ENCODE results near the gene TPRG1.

The TPRG1 gene

GRCh38 chr3:189233225-189233858 lies 61.6 kb downstream of the TPRG1 start:
- peak in 1 of 2 experiments; percentile 64 for DNase-seq

GRCh38 chr3:189235214-189235613 lies 63.4 kb downstream of the TPRG1 start:
- no peak for DNase-seq

GRCh38 chr3:189236352-189236751 lies 64.6 kb downstream of the TPRG1 start:
- DNase-seq = no peak

- no peak for DNase-seq
Measured at GRCh38 chr3:189237526-189237925, 65.8 kb downstream of the TPRG1 start.

- no peak for DNase-seq
Measured at GRCh38 chr3:189238071-189238470, 66.3 kb downstream of the TPRG1 start.

- DNase-seq = no peak
Measured at GRCh38 chr3:189239616-189240015, 67.8 kb downstream of the TPRG1 start.

GRCh38 chr3:189249987-189250386 lies 78.2 kb downstream of the TPRG1 start:
- DNase-seq = no peak

- no peak for DNase-seq
Measured at GRCh38 chr3:189258261-189258660, 86.5 kb downstream of the TPRG1 start.

- no peak for DNase-seq
Measured at GRCh38 chr3:189260556-189261493, 89.1 kb downstream of the TPRG1 start.

GRCh38 chr3:189262746-189263145 lies 91.0 kb downstream of the TPRG1 start:
- no peak for DNase-seq

GRCh38 chr3:189267981-189268613 lies 96.3 kb downstream of the TPRG1 start:
- DNase-seq = peak in 1 of 2 experiments; percentile 23

GRCh38 chr3:189269365-189269764 lies 97.6 kb downstream of the TPRG1 start:
- DNase-seq = no peak

- peak; percentile 41 to 80 for DNase-seq
Measured at GRCh38 chr3:189270248-189270832, 98.6 kb downstream of the TPRG1 start.

GRCh38 chr3:189272500-189273119 lies 100.8 kb downstream of the TPRG1 start:
- peak in 1 of 2 experiments; percentile 50 for DNase-seq

- DNase-seq = no peak
Measured at GRCh38 chr3:189273736-189274135, 102.0 kb downstream of the TPRG1 start.

GRCh38 chr3:189275182-189275581 lies 103.4 kb downstream of the TPRG1 start:
- no peak for DNase-seq

GRCh38 chr3:189275852-189276251 lies 104.1 kb downstream of the TPRG1 start:
- no peak for DNase-seq

GRCh38 chr3:189276444-189277219 lies 104.9 kb downstream of the TPRG1 start:
- DNase-seq = no peak

- no peak for DNase-seq
Measured at GRCh38 chr3:189277711-189278110, 105.9 kb downstream of the TPRG1 start.

- DNase-seq = no peak
Measured at GRCh38 chr3:189278221-189278620, 106.5 kb downstream of the TPRG1 start.

GRCh38 chr3:189282189-189282588 lies 110.4 kb downstream of the TPRG1 start:
- no peak for DNase-seq

GRCh38 chr3:189282741-189283140 lies 111.0 kb downstream of the TPRG1 start:
- no peak for DNase-seq
